ENCODE measurements around the gene LRPPRC.
"Not testable (repeated sequence)": the region's sequence is repeated elsewhere in the genome, so short reads cannot be mapped to it uniquely, and the experiment has no call there.

The LRPPRC gene

GRCh38 chr2:43995733-43996533 is at the start of gene LRPPRC:
TSS of gene LRPPRC (minus strand) at chr2:43995989. CDS start at chr2:43995947, 42 bp downstream.
- peak; percentile 70 for DNase-seq

DNA sequence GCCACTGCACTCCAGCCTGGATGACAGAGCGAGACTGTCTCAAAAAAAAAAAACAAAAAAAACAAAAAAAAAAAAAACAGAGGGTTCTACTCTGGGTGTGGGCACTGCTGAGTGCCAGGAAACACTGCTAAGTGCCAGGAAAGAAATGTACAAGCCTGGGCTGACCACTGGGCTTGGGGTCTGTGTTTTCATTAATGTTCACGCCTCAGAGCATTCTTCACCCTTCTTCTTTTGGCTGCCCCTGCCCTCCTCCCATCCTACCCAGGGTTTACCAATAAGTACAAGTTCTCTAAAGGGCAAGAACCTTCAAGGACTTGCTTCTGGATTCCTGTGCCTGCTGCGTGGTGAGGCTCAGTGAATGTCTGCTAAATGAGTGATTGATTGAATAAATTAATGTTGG is 49.3 kb upstream of the LRPPRC start:
- DNase-seq: no peak

GRCh38 chr2:44044281-44044720 is 48.5 kb upstream of the LRPPRC start:
- peak; percentile 46 for DNase-seq

DNA sequence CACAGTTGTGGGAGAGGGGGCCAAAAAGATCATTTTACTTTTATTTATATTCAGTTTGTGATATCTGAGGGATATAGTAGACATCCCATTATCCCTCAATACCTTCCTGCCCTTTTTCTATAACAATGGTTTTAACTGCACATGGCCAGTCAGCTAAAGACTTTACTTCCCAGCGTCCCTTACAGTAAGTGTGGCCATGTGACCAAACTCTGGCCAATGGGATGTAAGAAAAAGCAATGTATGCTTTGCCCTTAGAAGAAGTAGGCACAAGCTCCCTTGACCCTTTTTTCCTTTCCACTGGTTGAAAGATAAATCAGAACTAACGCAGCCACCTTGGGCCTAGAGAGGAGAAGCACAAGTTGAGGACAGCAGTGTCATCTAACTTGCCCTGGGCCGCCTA is 44.6 kb upstream of the LRPPRC start:
- no peak for DNase-seq

- DNase-seq: no peak
Observed at GRCh38 chr2:44038277-44038676, 42.5 kb upstream of the LRPPRC start.

DNA sequence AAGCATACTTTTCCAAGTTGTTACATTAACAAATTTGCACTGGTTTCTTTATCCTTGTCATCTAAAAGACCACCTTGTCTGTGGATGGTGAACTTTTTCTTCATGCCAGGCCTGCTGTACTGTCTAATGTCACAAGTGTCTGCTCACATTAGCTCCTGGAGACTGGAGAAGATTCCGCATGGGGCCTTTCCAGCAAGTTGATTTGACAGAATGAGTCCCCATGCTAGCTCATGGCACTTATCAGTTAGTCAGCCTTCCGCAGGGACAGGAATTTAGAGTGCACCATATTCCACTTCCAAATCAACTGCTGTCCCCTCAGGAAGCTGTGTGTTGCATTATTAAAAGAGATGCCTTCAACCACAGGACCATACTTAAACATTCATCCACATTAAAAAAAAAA is 41.4 kb upstream of the LRPPRC start:
- no peak for DNase-seq

DNA sequence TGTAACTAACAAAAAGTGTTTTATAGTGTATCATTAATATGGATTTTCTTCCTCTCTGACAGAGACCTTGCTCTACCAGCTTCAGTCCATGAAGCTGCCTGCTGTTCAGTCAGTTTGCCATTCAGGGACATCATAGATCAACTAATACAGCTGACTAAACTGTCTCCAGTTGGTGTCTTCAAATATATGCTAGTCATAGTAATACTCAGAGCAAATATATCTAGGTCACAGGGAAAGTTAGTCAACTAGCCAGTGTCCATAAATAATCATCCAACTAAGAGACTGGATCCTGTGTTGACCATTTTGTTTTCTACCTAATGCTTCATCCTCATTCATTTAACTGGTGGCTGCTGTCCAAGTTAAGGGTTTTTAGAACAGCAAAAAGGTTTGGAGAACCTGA is 38.2 kb upstream of the LRPPRC start:
- DNase-seq: no peak

DNA sequence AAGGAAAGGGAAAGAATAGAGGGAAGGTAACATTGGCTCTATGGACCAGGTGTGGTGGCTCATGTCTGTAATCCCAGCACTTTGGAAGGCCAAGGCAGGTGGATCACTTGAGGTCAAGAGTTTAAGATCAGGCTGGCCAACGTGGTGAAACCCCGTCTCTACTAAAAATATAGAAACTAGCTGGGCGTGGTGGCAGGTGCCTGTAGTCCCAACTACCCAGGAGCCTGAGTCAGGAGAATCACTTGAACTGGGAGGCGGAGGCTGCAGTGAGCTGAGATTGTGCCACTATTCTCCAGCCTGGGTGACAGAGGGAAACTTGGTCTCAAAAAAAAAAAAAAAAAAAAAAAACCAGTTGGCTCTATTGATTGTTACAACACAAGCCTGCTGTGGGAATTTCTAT is 31.3 kb upstream of the LRPPRC start:
- DNase-seq: not testable (repeated sequence)

DNA sequence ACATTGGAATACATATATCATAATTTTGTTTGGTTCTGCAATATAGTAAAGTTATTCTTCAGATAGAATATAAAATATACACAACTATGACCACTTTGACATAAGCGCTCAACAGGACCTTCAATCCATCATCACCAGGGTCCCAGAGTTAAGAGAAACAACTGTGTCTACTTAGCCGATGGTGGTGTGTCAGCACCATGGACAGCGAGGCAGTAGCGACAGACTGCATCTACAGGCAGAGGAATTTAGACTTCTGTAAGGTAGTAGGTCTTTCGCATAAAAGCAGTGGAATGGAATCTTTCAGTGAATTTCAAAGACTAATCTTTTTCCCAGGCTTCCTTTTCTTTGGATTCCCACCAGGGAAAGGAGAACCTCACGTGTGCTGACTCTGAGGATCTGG is 20.5 kb upstream of the LRPPRC start:
- DNase-seq: no peak

GRCh38 chr2:44015239-44015638 is 19.4 kb upstream of the LRPPRC start:
- DNase-seq: no peak

GRCh38 chr2:44013205-44013604 is 17.4 kb upstream of the LRPPRC start:
- not testable (repeated sequence) for DNase-seq

GRCh38 chr2:44010266-44010665 is 14.5 kb upstream of the LRPPRC start:
- no peak for DNase-seq

GRCh38 chr2:44009136-44009735 is 13.4 kb upstream of the LRPPRC start:
- DNase-seq: no peak

GRCh38 chr2:44005846-44006245 is 10.1 kb upstream of the LRPPRC start:
- no peak for DNase-seq

DNA sequence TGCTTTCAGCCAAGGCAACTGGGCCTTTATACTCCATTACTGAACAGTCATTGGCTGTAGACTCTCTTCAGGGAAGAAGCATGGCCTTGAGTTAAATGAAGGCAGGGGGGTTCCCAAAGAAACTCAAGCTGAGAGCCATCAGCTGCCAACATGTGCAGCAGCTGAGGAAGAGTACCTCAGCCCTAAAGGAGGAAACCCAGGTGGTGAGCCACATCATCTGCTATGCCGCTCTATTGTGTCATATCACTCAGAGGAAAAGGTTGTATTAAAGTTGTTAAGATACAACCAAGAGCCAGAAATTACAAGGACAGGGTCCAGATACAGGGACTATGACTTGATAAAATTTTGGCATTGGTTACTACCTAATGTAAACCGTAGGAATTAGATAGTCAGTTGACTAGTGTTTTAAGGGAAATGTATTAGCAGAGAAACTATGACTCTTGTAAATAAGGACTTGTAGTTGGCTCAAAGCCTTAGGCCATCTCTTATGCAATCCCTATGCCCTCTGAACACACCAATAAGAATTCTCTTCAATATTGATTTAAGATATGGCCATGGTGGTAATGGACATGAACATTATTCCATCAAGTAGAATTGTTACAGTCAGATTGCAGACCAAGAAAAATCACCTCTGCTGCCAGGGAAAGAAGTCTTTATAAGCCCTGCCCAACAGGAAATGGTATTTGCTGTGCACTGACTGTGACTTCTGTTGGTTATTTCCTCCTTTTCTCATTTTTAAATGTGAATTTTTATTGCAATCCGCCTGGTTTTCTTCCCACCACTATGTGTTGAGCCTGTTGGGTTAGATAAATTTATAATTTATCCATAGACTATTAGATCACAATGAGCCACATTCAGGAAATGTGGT is 9.2 kb upstream of the LRPPRC start:
- no peak for DNase-seq

DNA sequence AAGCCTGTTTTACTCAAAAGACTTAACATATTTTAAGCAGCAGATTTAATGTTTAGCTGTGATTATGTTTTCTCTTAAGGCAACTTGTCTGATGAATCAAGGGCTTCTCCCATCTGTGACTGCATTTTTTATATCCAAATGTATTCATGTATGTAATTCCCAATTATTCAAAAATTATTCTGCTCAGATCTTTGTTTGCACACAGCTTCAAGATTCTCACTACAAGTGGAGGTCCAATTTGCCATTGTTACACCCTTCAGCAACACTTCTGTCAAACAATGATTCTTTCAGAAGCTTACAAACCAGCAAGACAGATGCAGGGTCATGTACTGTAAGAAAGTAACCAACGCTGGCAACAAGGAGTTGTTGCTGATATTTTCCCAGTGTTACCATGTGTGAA is 5.9 kb upstream of the LRPPRC start:
- no peak for DNase-seq

GRCh38 chr2:43998263-43998662 is 2.5 kb upstream of the LRPPRC start:
- no peak for DNase-seq

DNA sequence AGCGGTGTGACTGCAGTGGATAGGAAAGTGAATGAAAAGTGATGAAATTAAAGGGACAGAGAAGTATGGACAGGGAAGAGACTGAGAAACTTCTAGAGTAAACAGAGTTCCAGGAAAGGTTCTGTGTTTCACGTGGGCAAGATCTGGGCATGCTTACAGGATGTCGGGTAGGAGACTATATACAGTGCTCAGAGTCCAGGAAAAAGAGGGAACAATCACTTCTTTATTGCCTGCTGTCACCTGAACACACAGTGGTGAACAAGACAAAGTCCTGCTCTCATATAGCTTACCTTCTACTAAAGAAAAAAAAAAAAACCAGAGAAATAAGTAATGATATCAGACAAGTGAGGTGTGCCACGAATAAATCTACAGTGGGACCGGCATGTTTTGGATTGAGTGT is 2.4 kb downstream of the LRPPRC start:
- DNase-seq: no peak

- DNase-seq: no peak
Observed at GRCh38 chr2:43989545-43989944, 6.2 kb downstream of the LRPPRC start.

GRCh38 chr2:43986600-43986999 is 9.2 kb downstream of the LRPPRC start:
- no peak for DNase-seq

- no peak for DNase-seq
Observed at GRCh38 chr2:43985359-43985758, 10.4 kb downstream of the LRPPRC start.

GRCh38 chr2:43984533-43984932 is 11.3 kb downstream of the LRPPRC start:
- DNase-seq: no peak

DNA sequence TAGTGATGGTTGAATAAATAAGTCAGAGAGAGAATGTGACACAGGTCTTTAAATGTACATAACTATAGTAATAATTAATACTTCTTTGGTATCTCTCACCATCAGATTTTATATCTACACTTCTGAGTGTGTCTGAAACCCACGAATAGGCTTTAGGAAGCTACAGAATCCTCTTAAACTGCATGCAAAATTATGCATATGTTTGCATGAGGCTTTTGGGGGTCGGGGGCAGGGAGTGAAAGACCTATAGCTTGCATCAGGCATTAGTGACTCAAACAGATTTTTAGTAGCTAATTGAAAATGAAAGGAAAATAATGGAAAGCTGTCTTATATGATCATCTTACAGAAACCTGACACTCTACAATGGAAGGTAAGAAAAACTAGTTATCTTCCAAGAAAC is 14.9 kb downstream of the LRPPRC start:
- DNase-seq: no peak
